Measurements from ENCODE around the gene CD300LF.

The CD300LF gene

DNA sequence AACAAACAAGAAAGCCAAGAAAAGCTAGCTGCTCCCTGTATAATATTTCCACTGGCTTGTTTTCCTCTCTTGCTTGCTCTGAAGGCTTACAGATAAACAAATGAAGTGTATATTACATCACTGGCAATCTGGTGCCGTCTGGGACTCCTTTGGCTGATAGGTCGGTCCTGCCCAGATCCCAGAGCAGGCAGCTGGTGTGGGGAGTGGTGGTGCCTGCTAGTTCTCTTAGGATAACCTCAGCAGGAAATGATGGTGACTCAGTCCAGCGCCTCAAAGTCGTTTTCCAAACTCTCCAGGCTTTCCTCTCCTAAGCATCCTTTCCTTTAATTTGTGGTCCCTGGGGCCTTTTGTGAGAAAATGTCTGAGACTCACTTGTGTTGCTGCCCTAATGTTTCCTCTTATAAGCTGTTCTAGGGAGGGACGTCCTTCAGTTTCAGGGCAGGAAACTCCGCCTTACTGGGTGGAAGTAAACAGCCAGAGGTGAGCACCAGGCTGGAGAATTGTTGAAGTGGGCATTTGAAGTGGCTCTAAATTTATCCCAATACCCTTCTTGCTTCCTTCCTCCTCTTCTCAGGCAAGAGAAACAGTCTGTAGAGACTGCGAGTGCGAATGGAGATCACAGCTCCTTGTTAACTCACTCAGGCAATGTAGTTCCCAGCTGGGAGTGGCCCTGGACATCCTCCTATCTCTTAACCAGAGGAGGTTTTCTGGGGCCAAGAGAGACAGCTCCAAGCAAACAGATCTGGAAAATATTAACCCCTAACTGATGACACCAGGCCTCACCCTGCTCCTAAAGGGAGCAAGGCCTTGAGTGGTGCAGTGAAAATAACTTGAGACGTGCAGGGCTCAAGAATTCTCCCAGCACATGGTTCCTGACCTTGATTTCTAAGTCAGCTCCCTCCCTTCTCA, 34.9 kb downstream of the CD300LF start:
- H3K27ac ChIP-seq, result no peak overlapping the region
- TF ChIP-seq, protein P1, sequence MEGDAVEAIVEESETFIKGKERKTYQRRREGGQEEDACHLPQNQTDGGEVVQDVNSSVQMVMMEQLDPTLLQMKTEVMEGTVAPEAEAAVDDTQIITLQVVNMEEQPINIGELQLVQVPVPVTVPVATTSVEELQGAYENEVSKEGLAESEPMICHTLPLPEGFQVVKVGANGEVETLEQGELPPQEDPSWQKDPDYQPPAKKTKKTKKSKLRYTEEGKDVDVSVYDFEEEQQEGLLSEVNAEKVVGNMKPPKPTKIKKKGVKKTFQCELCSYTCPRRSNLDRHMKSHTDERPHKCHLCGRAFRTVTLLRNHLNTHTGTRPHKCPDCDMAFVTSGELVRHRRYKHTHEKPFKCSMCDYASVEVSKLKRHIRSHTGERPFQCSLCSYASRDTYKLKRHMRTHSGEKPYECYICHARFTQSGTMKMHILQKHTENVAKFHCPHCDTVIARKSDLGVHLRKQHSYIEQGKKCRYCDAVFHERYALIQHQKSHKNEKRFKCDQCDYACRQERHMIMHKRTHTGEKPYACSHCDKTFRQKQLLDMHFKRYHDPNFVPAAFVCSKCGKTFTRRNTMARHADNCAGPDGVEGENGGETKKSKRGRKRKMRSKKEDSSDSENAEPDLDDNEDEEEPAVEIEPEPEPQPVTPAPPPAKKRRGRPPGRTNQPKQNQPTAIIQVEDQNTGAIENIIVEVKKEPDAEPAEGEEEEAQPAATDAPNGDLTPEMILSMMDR (conservative IDR thresholded peaks at IDR 0.05), result no peak

DNA sequence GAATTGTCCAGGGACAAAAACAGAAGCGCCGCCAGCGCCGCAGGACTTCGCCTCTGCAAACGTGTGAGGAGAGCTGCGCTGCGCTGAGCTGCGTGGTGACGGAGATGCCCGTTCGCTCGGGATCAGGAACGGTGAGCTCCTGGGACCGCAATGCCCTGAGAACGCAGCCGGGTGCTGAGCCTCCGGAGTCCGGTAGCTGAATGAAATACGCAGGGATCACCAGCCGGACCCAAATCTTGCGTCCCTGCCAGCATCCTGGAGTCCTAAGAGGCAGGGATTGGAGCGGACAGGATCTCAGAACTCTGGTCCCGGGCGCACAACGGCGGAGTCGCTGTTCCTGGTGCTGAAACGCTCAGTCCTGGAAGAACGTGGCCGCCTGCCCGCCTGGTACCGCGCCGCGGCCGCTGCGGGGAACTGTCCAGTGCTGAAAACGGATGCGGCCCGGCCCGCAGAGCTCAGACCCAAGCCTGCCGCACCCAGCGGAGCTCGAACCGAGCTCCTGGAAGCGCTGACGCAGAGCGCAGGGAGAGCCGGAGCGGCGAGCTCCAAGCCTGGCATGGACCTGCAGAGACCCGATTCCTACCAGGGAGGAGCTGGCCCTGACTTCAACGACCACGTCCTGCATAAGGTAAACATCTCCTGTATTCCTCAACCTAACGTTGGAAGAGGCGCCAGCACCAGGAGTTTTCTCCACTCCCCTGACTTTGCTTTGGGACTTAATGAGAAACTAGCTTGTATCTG, 41.5 kb downstream of the CD300LF start:
- no peak overlapping the region for H3K27ac ChIP-seq
- TF ChIP-seq, protein P1 (conservative IDR thresholded peaks at IDR 0.05), result no peak

DNA sequence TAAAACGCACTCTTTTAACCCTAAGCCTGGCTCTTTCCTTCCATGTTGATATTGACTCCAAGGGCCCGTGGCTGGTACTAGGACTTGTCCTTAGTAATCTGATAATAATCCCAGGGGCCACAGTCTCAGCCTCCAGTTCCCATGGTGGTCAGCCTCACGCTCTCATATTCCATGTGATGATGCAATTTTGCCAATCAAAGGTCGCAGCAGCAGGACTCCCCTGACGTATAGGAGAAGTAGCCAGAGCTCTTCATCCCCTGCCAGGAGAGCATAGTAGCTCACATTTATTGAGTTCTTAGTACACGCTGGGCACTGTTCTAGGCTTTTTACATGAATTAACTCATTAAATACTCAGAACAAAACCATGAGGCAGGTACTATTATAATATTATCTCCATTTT, 42.4 kb downstream of the CD300LF start:
- TF ChIP-seq, protein P1 (conservative IDR thresholded peaks at IDR 0.05), result no peak
- no peak overlapping the region for H3K27ac ChIP-seq

DNA sequence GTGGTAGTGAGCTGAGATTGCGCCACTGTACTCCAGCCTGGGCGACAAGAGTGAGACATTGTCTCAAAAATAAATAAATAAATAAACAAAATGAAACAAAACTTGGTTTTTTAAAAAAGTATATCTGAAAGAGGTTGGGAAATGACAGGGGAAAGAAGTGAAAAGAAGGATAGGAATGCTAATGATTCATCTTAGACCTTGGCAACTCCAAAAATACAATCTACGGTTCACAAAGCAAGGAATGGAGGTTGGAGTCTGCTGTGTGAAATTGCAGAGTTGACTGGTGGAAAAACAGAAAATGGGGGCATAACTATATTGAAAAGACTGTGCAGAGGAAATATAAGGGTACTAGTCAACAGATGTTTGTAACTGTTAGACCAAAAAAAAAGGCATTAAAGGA, 49.2 kb downstream of the CD300LF start:
- TF ChIP-seq, protein P1 (conservative IDR thresholded peaks at IDR 0.05), result no peak
- no peak overlapping the region for H3K27ac ChIP-seq

DNA sequence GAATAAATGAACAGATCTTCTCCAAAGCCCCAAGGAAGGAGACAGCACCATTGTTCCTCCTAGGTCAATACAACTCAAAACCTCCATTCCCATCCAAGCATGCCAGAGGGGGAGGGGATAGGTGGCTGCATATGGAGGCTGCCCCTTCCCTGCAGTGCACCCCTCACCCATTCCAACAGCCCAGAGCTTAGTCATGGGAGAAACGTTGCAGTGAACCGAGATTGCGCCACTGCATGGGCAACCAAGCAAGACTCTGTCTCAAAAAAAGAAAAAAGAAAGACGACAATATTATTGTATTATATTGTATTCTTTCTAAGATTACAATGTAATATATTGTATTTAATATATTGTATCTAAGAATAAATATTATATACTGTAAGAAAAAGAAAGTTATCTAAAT, 52.8 kb downstream of the CD300LF start:
- TF ChIP-seq, protein P1 (conservative IDR thresholded peaks at IDR 0.05), result no peak
- no peak overlapping the region for H3K27ac ChIP-seq

DNA sequence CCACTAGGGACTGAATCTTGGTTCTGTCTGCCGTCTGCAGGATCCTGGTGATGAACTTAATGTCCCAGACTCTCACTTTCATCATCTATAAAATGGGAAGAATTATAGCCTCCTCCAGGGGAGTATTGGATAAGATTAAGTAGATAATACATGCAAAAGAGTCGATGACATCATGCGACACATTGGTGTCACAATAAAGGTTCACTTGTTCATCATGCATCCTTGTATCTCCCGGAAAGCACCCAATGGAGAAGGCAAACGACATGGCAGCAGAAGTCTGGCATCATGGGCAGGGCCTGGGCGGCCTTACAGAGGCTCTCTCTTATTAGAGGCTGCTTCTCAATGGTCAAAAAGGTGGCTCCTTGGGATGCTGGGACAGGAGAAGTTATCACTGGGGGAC, 54.1 kb downstream of the CD300LF start:
- H3K27ac ChIP-seq, result no peak overlapping the region

DNA sequence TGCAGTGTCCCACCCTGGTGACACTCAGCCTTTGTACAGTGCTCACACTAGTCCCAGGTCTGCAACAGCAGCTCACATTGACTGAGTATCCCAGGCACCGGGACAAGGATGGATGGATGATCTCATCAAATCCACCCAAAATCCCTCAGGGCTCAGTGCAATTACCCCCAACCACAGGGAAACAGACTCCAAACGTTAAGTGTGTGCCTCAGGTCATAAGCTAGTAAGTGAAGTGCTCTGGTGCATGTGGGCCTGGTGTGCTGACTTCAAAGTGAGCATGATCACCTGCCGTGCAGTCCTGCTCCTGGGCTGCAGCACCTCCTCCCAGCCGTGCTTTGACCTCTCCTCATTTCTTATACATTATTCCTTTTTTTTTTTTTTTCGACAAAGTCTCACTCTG, 58.0 kb downstream of the CD300LF start:
- no peak overlapping the region for H3K27ac ChIP-seq
- TF ChIP-seq, protein P1 (conservative IDR thresholded peaks at IDR 0.05), result no peak

More for the DNA sequence above, 54.1 kb downstream of the CD300LF start:
- TF ChIP-seq, protein P1 (conservative IDR thresholded peaks at IDR 0.05), result no peak

Data from VCaP (cell line).